NCI-H82 treated with DMSO at 0.1 percent for 48 hours (cell line): ENCODE data around the gene TRIM32.

Experiments
- DNase-seq: peaks from one replicate; lab custom pipeline; 2025; ENCODE audit not compliant: unreplicated experiment; lab: John Stamatoyannopoulos, UW

TRIM32 gene

GRCh38 chr9:116750510-116750909 is 63.4 kb downstream of the TRIM32 start:
- DNase-seq, result no peak
